Thyroid gland (tissue), 4 donors: ENCODE data around the gene EXOC6.

Source experiments
- POLR2A ChIP-seq, 2 donors: fragments of 450-650 bp; IDR thresholded peaks; one replicate each; pipeline ENCODE4 v1.6.1; 2017; ENCODE audit warnings: antibody characterized with exemption in 2 of 2, mild to moderate bottlenecking in 2 of 2, moderate library complexity in 1 of 2
- TF ChIP-seq, protein P1 (sequence below), 6 experiments: fragments of 200-600 bp in 3 of 6; fragments of 450-650 bp in 3 of 6; sonication (generic) in 3 of 6; IDR thresholded peaks; one replicate each; pipeline ENCODE4 v1.5.1; 2016 to 2019; ENCODE audit warnings: antibody characterized with exemption in 6 of 6, mild to moderate bottlenecking in 2 of 6, inconsistent platforms in 1 of 6, moderate library complexity in 1 of 6

DNA sequence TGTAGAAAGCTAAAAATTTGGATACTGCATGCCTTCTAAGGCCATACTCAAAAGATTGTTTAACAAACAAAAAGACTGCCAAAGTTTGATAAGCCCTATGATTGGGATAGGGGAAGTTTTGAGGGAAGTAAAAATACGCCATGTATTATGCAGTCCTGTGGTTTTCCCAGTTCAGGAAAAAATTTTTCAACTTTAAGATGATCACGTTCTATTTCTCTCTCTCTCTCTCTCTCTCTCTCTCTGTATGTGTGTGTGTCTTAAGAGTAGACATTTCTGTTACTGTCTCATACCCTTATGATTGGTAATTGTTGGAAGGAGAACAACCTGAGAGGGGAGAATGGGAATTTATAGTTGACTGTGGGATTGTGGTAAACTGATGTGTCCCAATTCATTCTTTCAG lies 143.2 kb downstream of the EXOC6 start:
- TF ChIP-seq, protein P1, sequence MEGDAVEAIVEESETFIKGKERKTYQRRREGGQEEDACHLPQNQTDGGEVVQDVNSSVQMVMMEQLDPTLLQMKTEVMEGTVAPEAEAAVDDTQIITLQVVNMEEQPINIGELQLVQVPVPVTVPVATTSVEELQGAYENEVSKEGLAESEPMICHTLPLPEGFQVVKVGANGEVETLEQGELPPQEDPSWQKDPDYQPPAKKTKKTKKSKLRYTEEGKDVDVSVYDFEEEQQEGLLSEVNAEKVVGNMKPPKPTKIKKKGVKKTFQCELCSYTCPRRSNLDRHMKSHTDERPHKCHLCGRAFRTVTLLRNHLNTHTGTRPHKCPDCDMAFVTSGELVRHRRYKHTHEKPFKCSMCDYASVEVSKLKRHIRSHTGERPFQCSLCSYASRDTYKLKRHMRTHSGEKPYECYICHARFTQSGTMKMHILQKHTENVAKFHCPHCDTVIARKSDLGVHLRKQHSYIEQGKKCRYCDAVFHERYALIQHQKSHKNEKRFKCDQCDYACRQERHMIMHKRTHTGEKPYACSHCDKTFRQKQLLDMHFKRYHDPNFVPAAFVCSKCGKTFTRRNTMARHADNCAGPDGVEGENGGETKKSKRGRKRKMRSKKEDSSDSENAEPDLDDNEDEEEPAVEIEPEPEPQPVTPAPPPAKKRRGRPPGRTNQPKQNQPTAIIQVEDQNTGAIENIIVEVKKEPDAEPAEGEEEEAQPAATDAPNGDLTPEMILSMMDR (IDR thresholded peaks at IDR 0.05), result no peak
- TF ChIP-seq POLR2A (IDR thresholded peaks at IDR 0.05), result no peak
